Sciatic nerve (tissue), 2 donors: ENCODE data around the gene ACTN3. TPM values are rescaled to one million over a fixed set of nuclear protein-coding genes. Genes with fewer than 3 reads are reported as not detected.
"Not testable (repeated sequence)": the region's sequence is repeated elsewhere in the genome, so short reads cannot be mapped to it uniquely, and the experiment has no call there.

Experiments used
- ATAC-seq: fragments of 200-7000 bp; cut with Tn5 transposase; one replicate; pipeline ENCODE4 v1.9.1; 2020; ENCODE audit warnings: mild to moderate bottlenecking, moderate library complexity
- DNase-seq: peaks from one replicate; pipeline ENCODE4 v3.0.0-alpha.2; 2020; ENCODE audit warnings: low spot score
- intact Hi-C: fragments of 100-400 bp; cut with DNase I; formaldehyde crosslinking; loops from one replicate; pipeline ENCODE4 v1.14.2; 2022
- total RNA-seq: library from RNA; stranded (reverse); fragmentation: NEBNext Ultra II Directional; extraction: Animal tissue kit (Norgen Biotek cat#: 25700); gene quantifications from one replicate; pipeline ENCODE4 v1.2.1, GENCODE V29; 2021
- donor health status: DM: no; HTN: no; CAD: no.
- donor health status: DM: no; HTN: no; CAD: no.

Gene ACTN3
- total RNA-seq, 1 donor from 2014 or later = 0.71 TPM

DNA sequence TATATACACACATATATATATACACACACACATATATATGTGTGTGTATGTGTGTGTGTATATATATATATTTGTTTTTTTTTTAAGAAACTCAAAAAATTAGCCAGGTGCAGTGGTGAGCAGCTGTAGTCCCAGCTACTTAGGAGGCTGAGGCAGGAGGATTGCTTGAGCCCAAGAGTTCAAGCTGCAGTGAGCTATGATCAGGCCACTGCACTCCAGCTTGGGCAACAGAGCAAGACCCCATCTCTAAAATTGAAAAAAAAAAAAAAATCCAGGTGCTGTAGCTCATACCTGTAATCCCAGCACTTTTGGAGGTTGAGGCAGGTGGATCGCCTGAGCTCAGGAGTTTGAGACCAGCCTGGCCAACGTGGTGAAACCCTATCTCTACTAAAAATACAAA, 42.6 kb downstream of the ACTN3 start:
- intact Hi-C loops, ATAC-seq, DNase-seq: not testable (repeated sequence)

DNA sequence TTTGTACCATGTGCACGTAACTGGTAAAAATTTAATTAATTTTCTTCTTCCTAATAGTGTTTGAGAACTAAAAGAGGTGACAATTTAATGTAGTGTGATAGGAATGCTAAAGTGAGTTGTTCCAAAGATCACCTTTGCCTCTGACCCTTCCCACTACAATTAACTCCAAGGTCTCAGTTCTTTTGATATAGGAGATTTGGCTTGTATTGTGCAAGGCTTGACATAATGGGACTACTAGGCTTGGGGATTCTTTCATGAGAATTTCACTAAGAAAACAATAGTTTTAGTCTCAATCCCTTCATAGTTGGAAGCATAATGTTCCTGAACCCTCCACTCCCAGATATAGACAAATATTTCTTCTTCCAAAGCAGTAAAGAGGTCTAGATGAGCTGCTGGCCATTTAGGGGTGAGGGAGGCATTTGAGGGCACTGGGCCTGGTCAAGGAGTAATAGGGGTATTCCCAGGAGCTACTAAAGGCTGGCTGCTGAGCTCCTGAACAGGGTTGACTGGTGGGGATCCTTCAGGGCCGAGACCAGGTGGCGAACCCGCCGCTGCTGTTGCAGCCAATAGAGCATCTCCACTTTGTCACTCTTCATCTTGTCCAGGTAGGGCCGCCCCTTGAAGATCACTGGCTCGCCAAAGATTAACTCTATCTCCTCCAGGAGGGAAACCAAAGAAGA, 43.4 kb downstream of the ACTN3 start:
- DNase-seq (no peak), ATAC-seq (no peak)
- intact Hi-C loops = no loop called here

DNA sequence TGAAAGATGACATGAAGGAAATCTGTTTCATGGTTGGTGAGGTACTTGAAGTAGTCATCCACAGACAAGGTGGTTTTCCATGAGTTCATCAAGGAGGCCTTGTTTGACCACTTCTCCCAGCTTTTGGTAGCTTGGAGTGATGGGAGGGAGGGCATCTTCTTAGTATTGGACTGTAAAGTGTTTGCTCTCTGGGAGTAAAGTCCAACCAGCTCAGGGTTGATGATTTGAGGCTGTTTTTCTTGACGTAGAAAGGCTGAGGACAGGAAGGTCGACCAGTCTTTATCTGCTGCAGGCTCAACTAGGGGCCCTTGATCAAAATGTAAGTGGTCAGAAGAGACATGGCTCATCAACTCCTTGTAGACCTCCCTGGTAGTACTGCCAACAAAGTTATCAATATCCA, 44.5 kb downstream of the ACTN3 start:
- intact Hi-C loops = no loop called here
- no peak for ATAC-seq
- no peak for DNase-seq

DNA sequence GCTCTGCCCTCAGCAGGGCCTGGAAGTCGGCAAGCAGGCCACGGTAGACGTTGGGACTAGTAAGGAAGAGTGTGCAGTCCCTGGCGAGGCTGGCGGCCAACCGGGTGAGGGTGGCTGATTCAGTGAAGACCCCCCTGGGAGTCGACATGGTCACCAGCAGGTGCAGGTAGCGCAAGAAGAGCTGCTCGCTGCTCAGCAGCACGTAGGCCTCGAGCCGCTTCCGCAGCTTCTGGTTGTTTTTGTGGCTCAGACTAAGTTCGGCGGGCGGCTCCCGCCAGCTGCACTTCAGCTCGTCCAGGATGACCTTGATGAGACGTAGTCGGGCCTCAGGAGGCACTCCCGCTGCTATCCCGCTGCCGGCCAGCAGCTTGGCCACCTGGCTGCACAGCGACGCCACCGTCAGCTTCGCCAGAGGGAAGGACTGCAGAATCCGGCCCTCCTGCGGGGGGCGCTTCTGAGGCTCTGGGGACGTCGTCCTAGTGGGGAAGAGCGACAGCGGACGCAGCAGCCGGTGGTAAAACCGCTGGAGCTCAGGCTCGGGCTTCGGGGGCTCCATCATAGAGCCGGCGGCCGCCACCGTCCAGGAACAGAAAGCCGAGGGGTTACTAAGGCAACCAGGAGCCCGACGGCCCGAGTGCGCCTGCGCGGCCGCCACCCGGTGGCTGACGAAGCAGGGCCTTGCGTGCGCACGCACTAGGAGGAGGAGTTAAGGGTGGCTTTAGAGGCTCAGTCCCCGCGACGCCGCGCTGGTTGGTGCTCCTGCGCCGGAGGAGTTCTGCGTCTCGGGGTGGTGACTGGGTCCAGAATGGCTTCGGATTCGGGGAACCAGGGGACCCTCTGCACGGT, 46.0 kb downstream of the ACTN3 start, which contains the start of the genes CCDC87 and CCS:
TSS of gene CCDC87 (minus strand) at position 607 of the 846 bp plus-strand sequence. CDS start at position 559, 48 bp downstream.
TSS of gene CCS (plus strand) at position 729 of the 846 bp plus-strand sequence. CDS start at position 806, 77 bp downstream.
- intact Hi-C loops = no loop called here
- ATAC-seq (peak; percentile 99), DNase-seq (peak; percentile 99)

DNA sequence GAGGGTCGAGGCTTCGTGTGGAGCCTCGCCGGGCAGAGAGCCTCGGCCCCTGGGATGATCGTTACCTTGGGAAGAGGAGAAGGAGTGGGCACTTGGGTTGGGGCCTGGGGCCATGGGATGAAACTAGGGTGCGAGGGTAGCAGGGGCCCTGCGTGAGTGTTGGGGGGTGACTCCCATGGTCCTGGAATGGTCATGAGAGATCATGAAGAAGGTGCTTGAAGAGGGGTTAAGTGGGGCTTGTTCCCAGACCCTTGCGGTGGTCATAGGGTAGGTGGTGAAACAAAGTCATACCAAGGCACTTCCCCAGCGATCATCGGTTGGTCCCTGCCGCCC, 46.6 kb downstream of the ACTN3 start:
- intact Hi-C loops = no loop called here
- ATAC-seq = no peak

DNA sequence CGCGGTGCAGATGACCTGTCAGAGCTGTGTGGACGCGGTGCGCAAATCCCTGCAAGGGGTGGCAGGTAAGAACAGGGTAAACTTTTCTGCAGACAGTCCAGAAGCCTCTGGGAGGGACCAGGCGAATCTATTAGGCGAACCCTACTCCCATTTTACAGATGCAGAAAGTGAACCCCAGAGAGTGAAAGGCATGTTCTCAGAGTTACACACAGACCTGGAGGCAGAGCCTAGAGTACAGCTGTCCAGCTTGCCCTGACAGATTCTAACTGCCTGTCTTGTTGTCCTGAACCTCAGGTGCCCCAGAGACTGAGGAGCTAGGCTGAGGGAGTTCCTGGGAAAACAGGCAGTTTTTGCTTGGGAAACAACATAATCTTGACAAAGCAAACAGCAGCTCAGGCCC, 46.9 kb downstream of the ACTN3 start:
- no peak for DNase-seq
- intact Hi-C loops = no loop called here

More for the DNA sequence above, 46.6 kb downstream of the ACTN3 start:
- no peak for DNase-seq

DNA sequence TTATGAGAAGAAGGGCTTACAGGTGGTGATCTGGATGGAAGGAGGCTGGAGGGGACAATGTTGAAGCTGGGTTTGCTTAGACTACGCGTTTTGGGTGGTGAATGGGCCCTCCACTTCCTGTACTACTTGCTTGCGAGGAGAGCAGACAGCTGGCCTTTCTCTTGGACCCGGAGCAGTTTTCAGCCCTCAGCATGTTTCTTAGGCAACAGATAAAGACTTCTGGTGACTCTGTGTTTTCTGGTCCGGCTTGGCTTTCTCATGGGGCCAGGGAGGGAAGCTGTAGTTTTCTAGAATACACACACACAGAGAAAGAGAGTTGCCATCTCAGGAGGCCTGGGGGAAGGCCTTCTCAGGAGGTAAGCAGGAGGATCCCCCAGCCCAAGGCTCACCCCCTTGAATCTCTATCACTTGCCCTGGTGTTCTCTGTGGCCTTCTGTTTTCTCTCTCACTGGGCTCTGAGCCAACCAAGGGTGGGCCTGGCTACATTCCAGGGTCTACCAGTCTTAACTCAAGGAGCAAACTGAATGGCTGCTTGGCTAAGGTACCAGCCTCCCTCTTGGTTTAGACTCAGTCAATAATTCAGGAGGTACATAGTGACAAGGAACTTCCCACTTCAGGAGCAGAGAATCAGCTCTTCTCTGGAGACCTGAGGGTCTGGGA, 48.7 kb downstream of the ACTN3 start:
- DNase-seq = no peak
- intact Hi-C loops = no loop called here
- ATAC-seq = peak; percentile 19

More for the DNA sequence above, 46.9 kb downstream of the ACTN3 start:
- no peak for ATAC-seq

DNA sequence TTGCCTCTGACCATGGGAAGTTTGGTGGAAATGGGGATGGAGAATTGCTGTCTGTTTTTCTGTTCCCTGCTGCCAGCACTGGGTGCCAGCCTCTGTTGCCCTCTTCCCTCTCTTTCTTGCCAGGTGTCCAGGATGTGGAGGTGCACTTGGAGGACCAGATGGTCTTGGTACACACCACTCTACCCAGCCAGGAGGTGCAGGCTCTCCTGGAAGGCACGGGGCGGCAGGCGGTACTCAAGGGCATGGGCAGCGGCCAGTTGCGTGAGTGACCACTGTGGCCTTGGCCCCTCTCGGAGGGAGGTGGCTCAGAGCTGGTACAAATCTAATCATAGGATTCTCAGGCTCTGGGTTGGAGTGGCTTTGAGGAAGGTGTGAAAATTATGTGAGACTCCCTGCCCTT, 52.3 kb downstream of the ACTN3 start:
- intact Hi-C loops = no loop called here
- DNase-seq (no peak), ATAC-seq (no peak)

DNA sequence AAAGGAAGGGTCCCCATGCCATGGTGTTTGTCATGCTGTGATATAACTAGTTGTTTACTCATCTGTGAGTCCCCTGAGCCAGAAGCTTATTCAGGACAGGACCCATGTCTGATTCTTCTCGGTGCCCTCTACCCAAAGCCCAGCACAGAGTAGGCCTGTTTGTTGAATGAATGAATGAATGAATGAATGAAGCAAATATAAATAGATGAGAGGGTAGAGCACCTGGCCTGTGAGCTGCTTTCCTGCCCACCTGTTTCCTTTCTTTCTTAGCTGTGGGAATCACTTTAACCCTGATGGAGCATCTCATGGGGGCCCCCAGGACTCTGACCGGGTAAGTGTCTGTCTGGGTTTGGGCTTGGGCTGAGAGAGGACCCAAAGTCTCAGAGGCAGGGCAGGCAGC, 53.5 kb downstream of the ACTN3 start:
- intact Hi-C loops = no loop called here
- no peak for DNase-seq
- no peak for ATAC-seq

DNA sequence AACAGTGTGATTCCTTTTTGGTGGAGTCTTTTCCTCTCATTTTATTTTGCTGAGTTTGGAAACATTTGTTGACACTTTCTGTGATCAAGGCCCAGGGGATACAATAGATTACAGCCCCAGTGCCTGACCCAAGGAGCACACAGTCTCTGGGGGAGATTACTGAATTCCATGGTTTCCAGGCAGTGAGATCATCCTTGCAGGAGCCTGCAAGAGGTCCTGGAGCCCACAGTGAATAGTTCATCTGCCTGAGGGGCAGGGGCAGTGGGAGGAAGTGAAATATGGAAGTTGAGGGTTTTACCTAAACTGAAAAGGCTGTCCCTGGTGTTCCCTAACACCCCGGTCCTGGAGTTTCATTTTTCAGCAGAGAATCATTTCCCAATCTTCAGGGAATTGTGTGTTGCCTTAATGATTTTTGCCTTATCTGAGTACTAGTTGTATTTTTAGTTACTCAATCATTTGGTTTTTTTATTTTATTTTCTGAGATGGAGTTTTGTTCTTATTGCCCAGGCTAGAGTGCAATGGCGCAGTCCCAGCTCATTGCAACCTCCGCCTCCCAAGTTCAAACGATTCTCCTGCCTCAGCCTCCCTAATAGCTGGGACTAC, 54.0 kb downstream of the ACTN3 start:
- no peak for DNase-seq
- intact Hi-C loops = no loop called here

DNA sequence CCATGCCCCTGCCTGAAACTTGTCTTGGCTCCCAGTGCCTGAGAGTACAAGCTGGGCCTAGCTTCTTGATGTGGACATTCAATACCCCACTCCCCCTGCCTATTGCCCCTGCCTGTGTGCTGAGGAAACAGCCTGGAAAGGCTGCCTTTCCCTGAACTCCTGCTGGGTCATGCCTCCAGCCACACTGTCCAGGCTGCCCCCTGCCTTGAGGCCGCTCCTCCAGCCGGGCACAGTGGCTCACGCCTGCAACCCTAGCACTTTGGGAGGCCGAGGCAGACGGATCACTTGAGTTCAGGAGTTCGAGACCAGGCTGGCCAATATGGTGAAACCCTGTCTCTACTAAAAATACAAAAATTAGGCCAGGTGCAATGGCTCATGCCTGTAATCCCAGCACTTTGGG, 56.4 kb downstream of the ACTN3 start:
- intact Hi-C loops = no loop called here
- DNase-seq (no peak), ATAC-seq (no peak)

More for the DNA sequence above, 54.0 kb downstream of the ACTN3 start:
- ATAC-seq = peak; percentile 63

DNA sequence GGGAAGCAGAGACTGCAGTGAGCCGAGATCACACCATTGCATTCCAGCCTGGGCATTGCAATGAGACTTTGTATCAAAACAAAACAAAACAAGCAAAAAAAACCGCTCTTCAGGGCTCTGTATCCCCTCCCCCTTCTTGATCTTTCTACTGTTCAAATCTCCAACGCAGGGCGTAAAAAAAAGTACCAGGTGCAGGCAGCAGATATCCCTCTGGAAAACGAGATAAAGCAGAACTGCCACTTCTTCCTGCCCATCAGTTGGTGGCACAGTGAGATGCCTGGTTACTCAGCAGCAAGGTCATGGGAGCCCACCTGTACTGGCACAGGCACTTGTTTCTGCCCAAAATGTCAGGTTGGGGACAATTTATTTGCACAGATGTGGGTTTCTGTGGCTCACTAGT, 57.5 kb downstream of the ACTN3 start:
- intact Hi-C loops = no loop called here
- DNase-seq (no peak), ATAC-seq (no peak)

DNA sequence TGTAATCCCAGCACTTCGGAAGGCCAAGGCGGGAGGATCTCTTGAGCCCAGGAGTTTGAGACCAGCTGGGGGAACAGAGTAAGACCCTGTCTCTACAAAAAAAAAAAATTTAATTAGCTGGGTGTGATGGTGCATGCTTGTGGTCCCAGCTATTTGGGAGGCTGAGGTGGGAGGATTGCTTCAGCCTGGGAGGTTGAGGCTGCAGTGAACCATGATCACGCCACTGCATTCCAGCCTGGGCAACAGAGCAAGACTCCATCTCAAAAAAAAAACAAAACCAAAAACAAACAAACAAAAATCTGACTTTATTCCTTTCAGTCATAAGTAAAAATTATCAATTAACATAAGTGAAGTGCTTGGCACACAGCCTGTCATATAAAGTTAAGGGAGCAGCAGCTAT, 59.9 kb downstream of the ACTN3 start:
- DNase-seq, intact Hi-C loops, ATAC-seq: not testable (repeated sequence)

DNA sequence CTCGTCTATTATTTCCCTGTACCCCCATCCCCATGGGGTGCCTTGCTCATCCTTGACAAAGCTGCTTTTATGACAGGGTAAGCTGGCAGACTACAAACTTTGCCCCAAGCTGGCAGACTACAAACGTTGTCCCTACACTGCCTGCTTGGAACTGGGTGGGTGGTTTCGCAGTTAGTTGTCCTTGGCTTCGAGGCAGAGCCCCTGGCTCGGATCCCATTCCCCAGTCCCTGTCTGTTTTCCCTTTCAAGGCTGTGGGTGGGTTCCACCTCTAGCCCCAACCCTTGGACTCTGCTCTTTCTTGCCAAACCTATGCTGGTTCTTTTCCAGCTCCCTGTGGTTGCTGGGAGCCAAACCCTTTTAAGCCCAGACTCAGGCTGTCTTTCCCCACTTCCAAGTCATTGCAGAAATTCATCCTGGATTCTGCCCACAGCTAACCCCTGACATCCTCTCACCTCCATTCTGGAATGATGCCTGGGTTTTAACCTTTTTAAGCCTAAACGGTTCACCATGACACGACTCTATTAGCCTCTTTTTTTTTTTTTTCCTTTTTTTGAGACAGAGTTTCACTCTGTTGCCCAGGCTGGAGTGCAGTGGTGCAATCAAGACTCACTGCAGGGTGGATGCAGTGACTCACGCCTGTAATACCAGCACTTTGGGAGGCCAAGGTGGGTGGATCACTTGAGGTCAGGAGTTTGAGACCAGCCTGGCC, 60.6 kb downstream of the ACTN3 start:
- intact Hi-C loops = no loop called here
- DNase-seq (peak; percentile 84), ATAC-seq (peak; percentile 95)

DNA sequence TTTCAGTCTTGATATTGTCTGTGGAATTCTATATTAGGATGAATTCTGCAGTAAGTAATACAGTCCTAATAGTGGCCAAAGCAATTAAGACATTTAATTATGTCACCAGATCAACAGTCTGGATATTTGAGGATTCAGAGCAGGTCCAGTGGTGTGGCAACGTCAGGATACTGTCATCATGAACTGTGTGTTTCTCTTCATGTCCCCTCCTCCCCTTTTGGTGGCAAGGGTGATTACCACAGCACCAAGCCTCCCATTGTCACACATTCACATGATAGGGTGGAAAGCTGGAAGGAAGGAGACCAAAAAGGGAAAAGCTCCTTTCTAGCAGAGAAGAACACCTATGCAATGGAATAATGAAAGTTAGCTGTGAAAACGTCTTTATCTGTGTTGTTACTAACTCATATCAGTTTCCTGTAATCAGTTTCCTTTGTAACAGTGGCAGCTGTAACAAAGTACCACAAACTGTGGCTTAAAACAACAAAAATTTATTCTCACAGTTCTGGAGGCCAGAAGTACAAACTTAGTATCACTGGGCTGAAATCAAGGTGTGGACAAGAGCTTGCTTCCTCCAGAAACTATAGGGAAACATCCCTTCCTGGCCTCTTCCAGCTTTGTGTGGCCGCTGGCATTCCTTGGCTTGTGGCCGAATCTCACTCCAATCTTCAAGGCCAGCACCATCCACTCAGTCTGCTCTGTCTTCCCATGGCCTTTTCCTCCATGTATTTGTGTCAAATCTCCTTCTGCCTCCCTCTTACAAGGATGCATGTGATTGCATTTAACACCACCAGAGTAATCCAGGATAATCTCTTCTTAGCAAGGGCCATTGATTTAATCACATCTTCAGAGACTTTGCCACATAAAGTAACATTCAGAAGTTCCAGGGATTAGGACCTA, 63.3 kb downstream of the ACTN3 start:
- DNase-seq = no peak
- intact Hi-C loops = no loop called here
- no peak for ATAC-seq

DNA sequence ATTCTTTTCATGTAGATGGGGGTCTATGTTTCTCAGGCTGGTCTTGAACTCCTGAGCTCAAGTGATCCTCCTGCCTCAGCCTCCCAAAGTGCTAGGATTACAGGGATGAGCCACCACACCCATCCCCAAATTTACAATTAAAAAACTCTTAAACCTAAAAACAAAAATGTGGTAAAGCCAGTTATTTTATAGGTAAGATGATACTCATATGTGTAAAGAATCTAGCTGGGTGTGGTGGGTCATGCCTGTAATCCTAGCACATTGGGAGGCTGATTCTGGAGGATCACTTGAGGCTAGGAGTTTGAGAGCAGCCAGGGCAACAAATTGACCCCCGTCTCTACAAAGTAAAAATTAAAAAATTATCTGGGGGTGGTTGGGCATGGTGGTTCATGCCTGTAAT, 65.8 kb downstream of the ACTN3 start:
- no peak for ATAC-seq
- no peak for DNase-seq
- intact Hi-C loops = no loop called here
